SK-N-SH (cell line): ENCODE results near the gene ALG13.

ENCODE experiments used
- CTCF ChIP-seq: fragments of 200-600 bp; sonication (generic); IDR thresholded peaks from 2 replicates; pipeline ENCODE4 v1.6.1; 2017; ENCODE audit warnings: antibody characterized with exemption, mild to moderate bottlenecking, moderate library complexity
- EP300 ChIP-seq, 2 experiments: IDR thresholded peaks; 2 replicates each; pipeline versions ENCODE4 v1.4.0 to v1.6.1; 2012; ENCODE audit warnings: borderline replicate concordance in 1 of 2, low read depth in 1 of 2, low read length in 1 of 2
- EZH2phosphoT487 ChIP-seq: fragments of 200-600 bp; sonication (generic); IDR thresholded peaks from 2 replicates; pipeline ENCODE4 v1.6.1; 2017; ENCODE audit warnings: low read depth, mixed run types, mild to moderate bottlenecking, antibody characterized with exemption, moderate library complexity, borderline replicate concordance
- FOXM1 ChIP-seq: IDR thresholded peaks from 2 replicates; pipeline ENCODE4 v1.4.0; 2012; ENCODE audit warnings: low read depth, mild to moderate bottlenecking
- MXI1 ChIP-seq: IDR thresholded peaks from 2 replicates; pipeline ENCODE4 v1.6.1; 2012; ENCODE audit warnings: mild to moderate bottlenecking, low read depth, low read length, improper control_type of control experiment
- POLR2AphosphoS5 ChIP-seq: IDR thresholded peaks from 2 replicates; pipeline ENCODE4 v1.6.1; 2012; ENCODE audit warnings: low read depth, low read length
- USF1 ChIP-seq: IDR thresholded peaks from 2 replicates; pipeline ENCODE4 v1.4.0; 2012; ENCODE audit warnings: low read depth, borderline replicate concordance
- TF ChIP-seq, protein P1 (sequence below): IDR thresholded peaks from 2 replicates; pipeline ENCODE4 v1.6.1; 2012; ENCODE audit warnings: mild to moderate bottlenecking, low read depth, low read length, moderate library complexity

GRCh38 chrX:111661241-111661640 lies 19.7 kb upstream of the ALG13 start:
- TF ChIP-seq USF1 (no peak), POLR2AphosphoS5 (no peak), CTCF (no peak), MXI1 (no peak), EZH2phosphoT487 (no peak), EP300 (IDR thresholded peaks at IDR 0.05; ENCODE audit: borderline replicate concordance in 1 of 2, low read depth in 1 of 2, low read length in 1 of 2) (no peak), FOXM1 (no peak)
- TF ChIP-seq, protein P1, sequence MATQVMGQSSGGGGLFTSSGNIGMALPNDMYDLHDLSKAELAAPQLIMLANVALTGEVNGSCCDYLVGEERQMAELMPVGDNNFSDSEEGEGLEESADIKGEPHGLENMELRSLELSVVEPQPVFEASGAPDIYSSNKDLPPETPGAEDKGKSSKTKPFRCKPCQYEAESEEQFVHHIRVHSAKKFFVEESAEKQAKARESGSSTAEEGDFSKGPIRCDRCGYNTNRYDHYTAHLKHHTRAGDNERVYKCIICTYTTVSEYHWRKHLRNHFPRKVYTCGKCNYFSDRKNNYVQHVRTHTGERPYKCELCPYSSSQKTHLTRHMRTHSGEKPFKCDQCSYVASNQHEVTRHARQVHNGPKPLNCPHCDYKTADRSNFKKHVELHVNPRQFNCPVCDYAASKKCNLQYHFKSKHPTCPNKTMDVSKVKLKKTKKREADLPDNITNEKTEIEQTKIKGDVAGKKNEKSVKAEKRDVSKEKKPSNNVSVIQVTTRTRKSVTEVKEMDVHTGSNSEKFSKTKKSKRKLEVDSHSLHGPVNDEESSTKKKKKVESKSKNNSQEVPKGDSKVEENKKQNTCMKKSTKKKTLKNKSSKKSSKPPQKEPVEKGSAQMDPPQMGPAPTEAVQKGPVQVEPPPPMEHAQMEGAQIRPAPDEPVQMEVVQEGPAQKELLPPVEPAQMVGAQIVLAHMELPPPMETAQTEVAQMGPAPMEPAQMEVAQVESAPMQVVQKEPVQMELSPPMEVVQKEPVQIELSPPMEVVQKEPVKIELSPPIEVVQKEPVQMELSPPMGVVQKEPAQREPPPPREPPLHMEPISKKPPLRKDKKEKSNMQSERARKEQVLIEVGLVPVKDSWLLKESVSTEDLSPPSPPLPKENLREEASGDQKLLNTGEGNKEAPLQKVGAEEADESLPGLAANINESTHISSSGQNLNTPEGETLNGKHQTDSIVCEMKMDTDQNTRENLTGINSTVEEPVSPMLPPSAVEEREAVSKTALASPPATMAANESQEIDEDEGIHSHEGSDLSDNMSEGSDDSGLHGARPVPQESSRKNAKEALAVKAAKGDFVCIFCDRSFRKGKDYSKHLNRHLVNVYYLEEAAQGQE: no peak
